Suprapubic skin (tissue), 4 donors: ENCODE results near the gene MKLN1.

Source experiments
- EP300 ChIP-seq: sonication (generic); formaldehyde crosslinking; IDR thresholded peaks from one replicate; pipeline ENCODE4 v1.6.1; 2017; ENCODE audit warnings: antibody characterized with exemption
- POLR2A ChIP-seq, 2 donors: fragments of 450-650 bp; IDR thresholded peaks; one replicate each; pipeline ENCODE4 v1.6.1; 2017; ENCODE audit warnings: antibody characterized with exemption in 2 of 2, mild to moderate bottlenecking in 2 of 2, moderate library complexity in 2 of 2
- POLR2AphosphoS5 ChIP-seq, 3 donors: sonication (generic); formaldehyde crosslinking; IDR thresholded peaks; one replicate each; pipeline ENCODE4 v1.6.1; 2017; ENCODE audit warnings: antibody characterized with exemption in 3 of 3
- TF ChIP-seq, protein P1 (sequence below), 2 donors: fragments of 200-600 bp in 1 of 2; fragments of 450-650 bp in 1 of 2; sonication (generic) in 1 of 2; IDR thresholded peaks; one replicate each; pipeline ENCODE4 v1.5.1; 2016 to 2019; ENCODE audit warnings: antibody characterized with exemption in 2 of 2, mild to moderate bottlenecking in 1 of 2, moderate library complexity in 1 of 2

DNA sequence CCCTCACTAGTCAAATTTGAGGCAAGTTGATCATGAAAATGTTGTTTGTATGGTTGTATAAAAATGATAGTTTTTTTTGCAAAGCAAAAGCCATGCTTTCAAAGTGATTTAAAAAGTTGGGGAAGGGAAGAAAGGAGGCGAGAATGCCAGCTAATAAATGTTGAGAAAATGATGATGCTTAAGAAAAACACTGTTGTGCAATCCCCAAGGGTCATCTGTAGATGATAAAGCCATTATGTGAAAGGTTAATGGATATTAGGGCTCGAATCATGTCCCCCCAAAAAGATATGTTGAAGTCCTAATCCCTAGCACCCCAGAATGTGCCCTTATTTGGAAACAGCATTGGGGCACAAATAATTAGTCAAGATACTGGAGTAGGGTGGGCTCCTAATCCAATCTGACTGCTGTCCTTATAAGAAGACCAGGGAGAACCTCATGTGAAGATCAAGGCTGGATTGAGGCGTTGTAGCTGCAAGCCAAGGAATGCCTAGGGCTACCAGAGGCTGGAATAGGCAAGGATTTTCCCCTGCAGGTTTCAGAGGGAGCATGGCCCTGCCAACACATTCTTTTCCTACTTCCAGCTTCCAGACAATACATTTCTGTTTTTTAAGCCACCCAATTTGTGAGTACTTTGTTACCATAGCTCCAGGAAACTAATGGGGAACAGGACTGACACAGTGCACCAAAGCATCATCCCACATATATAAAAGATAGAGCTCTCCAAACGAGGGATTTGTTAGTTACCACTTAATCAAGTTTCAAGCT, 35.4 kb upstream of the MKLN1 start:
- TF ChIP-seq POLR2AphosphoS5 (IDR thresholded peaks at IDR 0.05) (no peak), POLR2A (IDR thresholded peaks at IDR 0.05) (no peak), EP300 (no peak)
- TF ChIP-seq, protein P1, sequence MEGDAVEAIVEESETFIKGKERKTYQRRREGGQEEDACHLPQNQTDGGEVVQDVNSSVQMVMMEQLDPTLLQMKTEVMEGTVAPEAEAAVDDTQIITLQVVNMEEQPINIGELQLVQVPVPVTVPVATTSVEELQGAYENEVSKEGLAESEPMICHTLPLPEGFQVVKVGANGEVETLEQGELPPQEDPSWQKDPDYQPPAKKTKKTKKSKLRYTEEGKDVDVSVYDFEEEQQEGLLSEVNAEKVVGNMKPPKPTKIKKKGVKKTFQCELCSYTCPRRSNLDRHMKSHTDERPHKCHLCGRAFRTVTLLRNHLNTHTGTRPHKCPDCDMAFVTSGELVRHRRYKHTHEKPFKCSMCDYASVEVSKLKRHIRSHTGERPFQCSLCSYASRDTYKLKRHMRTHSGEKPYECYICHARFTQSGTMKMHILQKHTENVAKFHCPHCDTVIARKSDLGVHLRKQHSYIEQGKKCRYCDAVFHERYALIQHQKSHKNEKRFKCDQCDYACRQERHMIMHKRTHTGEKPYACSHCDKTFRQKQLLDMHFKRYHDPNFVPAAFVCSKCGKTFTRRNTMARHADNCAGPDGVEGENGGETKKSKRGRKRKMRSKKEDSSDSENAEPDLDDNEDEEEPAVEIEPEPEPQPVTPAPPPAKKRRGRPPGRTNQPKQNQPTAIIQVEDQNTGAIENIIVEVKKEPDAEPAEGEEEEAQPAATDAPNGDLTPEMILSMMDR (IDR thresholded peaks at IDR 0.05) = no peak
